Hematopoietic multipotent progenitor cell treated with erythropoietin and hydrocortisone succinate and interleukin-3 and kit ligand, for 8 days (in vitro differentiated cells): ENCODE results near the gene SMTNL2.

Experiments used
- DNase-seq: peaks from one replicate; pipeline ENCODE4 v3.0.0-alpha.2; 2015

SMTNL2 gene

DNA sequence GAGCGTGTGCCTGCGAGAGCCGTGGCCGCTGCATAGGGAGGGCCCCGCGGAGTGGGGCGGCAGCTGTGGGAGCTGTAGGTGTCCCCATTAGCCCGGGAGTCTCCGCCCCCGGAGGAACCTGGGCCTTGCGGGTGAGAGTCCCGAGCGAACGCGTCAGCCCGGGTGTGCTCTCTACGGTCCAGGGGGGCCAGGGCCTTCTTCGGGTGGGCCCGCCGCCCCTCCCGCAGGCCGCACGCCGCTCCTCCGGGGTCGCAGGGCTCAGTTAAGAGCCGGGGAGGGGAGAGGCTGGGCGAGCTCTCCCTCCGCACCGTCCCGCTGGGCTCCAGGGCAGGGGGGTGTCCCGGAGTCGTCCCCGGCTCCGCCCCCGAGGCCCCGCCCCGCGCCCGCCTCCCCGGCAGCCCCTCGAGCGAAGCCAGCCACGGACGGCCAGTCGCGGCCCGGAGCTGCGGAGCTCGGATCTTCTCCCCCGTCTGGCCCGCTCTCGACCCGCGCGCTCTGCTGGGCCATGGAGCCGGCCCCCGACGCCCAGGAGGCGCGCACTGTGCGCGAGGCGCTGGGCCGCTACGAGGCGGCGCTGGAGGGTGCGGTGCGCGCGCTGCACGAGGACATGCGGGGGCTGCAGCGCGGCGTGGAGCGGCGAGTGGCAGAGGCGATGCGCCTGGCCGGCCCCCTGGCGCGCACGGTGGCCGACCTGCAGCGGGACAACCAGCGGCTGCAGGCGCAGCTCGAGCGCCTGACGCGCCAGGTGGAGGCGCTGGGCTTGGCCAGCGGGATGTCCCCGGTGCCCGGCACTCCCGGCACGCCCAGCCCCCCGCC lies at the start of gene SMTNL2:
Gene SMTNL2 (plus strand): TSS at position 429 of the 816 bp plus-strand sequence. CDS start 77 bp downstream, at position 506.
- no peak for DNase-seq

DNA sequence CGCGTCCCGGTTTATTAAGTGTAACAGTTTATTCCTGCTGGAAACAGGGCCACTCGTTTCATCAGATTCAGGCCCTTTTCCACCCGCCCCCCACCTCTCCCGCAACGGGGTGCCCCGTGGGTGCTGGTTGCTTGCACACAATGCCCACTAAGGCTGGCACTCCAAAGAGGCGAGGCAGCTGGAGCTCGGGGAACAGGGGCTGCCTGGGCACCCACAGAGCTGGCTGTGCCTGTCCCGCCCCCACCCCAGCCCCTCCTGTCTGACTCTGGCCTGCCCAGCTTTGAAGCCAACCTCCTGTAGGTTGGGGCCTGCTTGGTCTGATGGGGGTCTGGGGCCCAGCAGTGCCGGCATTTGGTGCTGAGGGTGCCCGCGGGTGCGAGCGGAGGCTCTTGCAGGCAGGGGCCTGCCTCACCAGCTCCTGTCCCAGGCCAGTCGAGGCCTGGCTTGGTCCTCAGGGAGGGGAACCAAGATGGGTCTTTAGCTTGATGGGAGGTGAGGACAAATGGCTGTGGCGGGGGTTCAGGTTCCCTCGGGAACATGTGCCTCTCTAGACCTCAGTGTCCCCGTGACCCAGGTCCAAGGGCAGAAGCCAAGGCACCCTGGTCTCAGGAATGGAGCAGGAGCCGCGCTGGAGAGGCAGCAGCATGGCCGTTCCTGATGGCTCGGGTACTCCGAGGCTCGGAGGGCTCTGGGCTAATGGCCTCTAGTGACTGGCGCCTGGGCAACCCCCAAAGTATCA lies 49.2 kb upstream of the SMTNL2 start:
- DNase-seq = no peak

DNA sequence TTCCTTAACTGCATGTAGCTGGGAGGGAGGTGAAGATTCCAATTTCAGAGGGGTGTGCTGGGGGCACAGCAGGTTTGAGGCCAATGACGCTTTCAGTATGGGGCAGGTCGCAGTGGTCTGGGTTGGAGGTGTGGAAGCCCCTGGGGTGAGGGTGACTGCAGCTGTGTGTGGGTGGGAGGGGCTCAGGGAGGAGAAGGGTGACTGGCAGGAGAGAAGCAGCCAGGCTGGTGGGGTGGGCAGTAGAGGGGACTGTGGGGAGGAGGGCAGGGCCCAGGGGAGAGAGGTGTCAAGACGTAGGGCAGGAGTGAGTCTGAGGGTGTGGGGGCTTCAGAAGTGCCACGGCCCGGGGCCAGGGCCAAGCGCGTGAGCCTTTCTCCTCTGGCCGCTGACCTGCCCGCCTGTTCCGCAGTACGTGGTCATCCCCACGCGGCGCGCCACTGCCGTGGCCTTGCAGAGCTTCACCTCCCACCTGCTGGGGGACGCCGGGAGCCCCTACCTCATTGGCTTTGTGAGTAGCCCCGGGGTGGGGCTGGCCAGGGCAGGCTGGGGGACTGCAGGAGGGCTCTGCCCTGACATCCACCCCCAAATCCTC lies 48.6 kb upstream of the SMTNL2 start:
- no peak for DNase-seq

DNA sequence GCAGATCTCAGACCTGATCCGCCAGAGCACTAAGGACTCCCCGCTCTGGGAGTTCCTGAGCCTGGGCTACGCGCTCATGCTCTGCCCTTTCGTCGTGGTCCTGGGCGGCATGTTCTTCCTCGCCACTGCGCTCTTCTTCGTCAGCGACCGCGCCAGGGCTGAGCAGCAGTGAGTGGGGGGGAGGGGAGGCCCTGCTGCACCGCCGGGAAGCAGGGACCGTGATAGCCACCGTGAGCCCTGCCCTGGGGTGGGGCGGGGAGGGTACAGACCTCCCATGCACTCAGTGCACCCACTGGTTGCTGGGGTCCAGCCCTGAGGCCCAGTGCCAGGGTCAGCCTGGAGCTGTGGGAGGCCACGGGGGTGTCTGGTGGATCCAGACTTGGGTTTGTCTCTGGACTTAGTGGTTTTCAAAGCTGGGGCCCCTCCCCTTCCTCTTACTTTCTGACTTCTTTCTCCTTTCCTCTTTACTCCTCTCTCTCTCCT lies 48.0 kb upstream of the SMTNL2 start:
- no peak for DNase-seq

DNA sequence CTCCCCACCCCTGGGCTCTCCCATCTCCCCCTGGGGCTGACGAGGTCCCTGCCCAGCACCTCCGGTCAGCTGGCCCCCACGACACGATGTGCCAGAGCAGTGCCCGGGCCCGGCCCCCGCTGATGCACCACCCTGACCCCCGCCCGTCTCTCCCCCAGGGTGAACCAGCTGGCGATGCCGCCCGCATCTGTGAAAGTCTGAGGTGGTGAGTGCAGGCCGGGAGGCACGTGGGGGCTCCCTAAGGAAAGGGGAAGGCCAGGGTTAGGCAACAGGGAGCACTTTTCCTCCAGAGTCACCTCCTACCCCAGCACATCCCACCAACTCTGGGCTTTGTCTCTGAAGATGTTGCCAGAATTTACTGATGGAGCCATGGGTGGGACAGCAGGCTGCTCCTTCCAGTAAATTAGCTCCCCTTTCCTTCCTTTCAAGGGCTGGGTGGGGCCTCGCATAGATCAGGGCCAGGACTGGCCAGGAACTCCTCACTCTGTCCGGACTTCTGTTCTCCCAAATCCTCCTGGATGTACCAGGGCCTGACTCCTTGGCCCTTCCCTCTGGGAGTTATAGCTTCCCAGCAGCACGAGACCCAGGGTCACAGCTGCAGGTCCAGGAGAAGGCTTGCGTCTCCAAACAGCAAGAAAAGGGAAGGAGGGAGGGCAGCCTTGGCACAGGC lies 47.5 kb upstream of the SMTNL2 start:
- no peak for DNase-seq

DNA sequence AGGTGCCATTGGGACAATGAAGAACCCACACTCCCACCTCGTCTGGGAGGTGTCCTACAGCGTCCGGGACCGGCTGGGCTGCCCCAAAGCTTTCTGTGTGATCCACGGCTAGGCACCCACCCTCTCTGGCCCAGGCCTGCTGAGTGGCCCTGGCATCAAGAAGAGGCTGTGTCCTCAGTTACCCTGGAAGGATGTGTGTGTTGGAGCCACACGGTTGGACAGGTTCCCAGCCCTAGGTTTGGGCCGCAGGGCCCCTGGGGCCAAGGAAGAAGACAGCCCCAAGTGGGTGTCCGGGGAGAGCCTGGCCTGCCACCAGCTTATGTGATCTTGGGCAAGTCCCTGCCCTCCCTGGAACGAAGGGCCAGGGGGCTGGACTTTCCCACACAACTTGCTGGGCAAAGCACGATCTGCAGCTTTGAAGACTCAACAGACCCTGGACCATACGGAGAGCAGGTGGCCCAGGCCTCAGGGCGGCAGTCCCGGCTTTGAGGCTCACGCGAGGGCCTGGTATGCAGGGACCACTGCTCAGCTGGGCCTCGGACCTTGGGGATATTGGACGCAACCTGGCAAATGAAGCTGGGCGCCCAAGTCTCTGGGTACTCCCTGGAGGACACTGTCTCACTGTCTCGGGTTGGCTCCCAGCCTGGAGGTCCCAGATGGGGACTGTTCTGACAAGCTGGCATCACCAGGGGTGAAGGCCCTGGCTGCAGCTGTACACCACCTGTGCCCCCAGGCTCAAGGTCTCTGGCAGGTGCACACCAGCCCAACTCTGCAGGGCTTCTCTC lies 46.7 kb upstream of the SMTNL2 start:
- no peak for DNase-seq

DNA sequence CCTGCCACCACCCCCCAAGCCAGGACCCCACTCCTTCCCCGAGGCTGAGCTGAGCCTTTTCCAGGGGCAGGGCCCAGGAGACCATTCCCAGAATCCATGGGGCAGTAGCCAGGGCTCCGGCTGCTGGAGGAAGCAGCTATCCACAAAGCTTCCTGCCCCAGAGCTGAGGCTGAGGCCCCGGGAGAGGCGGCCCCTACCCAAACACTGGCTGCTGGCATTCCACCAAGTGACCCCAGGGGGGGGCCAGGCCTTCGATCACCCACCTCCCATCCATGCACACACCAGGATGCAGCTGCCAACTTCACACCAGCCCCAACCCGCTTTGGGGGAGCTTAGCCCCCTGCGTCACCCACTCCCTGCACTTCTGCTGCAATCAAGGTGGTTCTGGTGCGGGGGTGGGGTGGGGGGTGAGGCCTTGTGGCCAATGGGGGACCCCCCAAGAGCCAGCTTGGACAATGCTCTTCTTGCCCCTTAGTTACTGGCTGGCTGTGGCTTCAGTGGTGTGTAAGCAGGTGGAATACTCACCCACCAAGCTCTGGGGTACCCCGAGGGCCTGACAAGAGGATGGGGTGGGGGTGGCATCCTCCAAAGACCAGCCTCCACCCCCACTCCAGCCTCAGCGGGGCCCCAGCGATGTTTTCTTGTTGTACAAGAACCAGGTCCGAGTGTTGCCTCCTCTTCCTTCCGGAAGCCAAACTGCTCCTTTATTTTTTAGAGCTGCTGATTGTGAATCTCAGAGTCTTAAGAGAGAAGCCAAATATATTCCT lies 45.9 kb upstream of the SMTNL2 start:
- no peak for DNase-seq

DNA sequence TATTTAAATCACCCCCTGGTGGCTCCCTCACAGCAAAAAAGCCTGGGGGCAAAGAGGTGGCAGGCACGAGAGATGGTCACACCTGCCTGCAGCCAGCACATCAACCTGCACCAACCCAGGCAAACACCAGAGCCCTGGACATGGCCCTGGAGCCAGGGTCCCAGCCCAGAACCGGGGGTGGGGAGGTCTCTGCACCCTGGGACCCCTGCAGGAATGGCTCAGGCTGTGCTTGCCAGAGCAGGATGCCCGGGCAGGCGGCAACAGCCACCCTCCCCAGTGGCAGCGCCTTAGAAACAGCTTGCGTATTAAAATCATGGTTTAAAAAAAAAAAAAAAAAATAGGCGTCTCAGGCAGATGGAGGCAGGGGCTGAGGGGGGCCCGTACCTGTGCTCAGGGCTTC lies 45.3 kb upstream of the SMTNL2 start:
- no peak for DNase-seq

DNA sequence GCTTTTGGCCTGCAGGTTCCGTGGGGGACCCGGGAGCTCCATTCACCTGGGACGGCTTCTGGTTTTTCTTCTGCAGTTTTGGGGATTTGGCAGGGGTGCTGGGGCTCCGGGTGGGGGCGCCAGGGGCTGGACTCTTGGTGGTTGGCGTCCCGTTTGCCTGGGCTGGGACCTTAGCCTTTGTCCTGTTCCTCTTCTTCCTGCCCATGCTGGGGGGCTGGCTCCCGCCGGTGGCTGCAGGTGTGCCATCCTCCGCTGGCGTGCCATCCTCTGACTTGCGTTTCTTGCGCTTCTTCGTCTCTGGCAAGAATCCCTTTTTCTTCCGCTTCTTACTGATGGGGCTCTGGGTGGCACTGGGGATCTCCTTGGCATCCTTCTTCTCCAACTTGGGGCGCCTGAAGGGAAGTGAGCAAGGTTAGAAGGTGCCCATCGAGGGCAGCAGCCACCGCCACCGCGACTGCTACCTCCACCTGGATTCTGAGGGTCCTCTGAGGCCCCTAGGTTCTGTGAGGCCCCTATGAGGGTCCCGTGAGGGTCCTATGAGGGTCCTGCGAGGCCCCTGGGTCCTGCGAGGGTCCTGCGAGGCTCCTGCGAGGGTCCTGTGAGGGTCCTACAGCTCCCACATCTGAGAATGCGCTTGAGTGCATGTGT lies 44.6 kb upstream of the SMTNL2 start:
- no peak for DNase-seq

DNA sequence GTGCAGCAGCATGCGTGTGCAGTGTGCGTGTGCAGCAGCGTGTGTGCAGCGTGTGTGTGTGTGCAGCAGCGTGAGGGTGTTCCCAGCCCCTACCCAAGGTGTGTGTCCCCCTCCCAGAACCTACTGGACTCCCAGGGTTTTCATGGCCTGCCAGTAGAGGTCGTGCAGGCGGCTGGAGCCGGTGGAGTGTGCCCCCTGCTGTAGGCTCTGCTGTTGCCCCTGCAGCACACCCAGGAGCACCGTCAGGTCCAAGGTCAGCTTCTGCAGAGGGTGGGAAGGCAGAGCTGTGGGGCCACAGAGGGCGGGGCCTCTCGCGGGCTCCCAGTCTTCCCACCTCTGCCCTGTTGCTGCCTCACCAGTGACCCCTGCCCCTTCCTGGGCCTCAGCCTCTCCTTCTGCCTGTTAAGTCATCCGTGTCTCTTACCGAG lies 44.1 kb upstream of the SMTNL2 start:
- no peak for DNase-seq

DNA sequence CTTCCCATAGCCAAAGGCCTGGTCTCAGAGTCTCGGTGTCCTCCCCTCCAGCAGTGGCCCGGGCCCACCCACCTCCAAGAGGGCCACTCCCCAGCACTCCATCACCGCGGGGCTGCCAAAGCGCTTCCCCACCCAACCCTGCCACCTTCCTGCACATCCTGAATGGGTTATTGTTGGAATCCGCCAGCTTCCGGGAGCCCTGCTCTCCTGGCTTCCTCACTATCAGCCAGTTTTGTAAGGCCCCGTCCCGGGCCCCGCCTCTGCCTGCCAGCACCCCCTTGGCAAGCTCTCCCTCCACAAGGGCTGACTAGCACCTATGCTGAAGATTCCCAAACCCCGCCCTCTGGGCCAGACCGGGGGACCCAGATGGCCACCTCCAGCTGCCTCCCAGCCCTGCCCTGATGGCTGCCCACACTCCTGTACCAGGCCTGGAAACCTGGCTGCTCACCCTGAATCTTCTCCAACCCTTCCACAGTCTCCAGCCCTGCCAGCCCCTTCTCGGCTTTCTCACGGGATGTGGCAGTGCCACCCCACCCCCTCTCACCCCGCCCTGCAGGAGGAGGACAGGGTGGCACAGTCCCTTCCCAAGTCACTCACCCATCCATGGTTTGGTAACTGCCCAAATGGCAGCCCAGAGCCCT lies 43.5 kb upstream of the SMTNL2 start:
- DNase-seq = no peak

DNA sequence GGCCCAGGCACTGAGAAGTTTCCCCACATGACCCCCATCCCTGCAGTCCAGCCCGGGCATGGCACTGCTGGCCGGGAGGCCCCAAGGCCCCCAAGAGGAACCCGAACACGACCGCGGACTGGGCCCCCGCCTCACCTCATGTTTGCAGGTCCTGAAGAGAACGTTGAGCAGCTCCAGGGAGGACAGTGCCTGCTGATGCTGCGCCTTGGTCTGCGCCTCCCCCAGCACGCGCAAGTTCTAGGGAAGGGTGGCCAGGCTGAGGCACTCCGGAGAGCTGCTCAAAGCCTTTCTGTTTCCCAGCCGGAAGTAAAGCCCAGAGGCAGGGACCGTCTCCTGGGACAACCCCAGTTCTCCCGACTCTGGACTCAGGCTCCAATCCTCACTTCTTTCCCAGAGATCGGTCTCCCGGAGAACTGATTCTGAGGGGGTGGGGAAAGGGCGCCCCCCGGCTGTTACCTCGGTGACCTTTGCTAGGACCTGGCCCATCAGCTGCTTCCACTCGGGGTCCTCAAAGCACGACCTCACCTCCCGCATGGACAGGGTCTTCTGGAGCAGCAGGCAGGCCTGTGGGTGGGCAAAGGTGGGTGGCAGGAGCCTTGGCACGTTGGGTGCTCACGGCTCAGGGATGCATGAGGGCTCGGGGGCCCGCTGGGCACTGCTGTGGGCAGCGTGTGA lies 42.9 kb upstream of the SMTNL2 start:
- DNase-seq = no peak

DNA sequence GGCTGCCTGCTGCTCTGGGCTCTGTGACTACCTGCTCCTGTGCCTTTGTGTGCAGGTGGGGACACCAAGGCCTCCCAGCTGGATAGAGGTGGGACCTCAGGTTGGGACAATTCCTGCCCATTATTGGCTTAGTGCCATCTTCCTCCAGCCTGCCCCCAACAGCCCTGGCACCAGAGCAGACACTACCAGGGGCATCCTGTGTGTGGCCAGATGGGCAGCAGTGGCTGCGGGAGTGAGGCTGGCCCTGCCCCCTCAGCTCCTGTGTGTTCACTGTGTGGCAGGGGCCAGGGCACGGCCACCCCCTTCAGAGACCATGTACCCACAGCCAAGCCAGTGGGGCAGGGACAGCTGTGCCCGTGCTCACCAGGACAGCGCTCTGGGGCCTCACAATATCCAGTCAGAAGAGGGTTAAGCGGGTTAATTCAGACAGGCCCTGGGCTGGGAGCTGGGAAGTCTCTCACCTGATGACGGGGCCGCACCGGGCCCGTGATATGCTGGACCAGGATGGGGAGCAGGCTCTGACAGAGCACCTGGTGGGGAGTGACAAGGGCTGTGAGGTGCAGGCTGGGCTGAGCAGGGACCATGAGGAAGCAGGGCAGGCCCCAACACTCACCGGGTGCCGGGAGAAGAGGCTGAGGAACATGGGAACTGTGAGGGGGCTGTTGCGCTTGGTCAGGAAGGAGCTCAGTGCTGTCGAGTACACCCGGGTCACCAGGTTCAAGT lies 42.2 kb upstream of the SMTNL2 start:
- DNase-seq = no peak

DNA sequence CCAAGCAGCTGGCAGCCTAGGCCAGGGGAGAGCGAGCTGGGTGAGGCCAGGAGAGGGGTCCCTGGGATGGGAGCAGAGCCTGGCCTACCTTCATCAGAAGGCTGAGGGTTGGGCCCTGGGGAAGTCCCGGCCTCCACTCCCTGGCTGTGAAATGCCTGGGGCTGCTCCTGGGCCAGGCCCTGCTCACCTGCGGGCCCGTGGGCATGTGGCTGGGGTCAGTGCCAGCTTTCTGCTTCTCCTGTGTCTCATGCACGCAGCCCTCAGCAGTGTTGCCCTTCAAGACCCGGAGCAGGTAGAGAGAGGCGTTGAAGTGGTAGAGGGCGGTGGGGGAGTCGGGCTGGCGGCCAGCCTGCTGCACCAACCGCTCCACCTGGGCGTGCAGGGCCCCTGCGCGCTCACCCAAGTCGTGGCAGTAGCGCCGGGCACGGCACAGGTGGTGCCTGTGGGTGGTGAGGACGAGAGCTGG lies 41.6 kb upstream of the SMTNL2 start:
- no peak for DNase-seq

DNA sequence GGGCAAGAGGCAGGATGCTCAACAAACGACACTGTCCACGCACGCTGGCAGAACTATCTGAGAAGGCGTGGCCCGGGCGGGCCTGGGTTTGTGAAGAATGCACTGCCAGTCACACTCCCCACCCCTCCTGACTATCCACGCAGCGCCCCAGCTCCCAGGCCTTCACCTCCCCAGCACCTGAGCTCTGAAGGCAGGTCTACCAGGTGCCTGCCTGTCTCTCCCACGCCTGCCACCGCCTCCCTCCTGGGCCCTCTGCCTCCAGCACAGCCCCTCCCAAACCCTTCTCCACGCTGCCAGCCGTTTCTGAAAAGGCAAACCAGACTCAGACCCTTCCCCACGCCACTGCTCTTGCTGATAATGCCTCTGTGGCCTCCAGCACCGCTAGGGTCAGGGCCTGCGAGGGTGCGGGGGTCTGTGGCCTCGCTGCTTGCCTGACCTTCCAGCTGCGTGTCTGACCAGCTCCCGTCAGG lies 40.7 kb upstream of the SMTNL2 start:
- DNase-seq = no peak

DNA sequence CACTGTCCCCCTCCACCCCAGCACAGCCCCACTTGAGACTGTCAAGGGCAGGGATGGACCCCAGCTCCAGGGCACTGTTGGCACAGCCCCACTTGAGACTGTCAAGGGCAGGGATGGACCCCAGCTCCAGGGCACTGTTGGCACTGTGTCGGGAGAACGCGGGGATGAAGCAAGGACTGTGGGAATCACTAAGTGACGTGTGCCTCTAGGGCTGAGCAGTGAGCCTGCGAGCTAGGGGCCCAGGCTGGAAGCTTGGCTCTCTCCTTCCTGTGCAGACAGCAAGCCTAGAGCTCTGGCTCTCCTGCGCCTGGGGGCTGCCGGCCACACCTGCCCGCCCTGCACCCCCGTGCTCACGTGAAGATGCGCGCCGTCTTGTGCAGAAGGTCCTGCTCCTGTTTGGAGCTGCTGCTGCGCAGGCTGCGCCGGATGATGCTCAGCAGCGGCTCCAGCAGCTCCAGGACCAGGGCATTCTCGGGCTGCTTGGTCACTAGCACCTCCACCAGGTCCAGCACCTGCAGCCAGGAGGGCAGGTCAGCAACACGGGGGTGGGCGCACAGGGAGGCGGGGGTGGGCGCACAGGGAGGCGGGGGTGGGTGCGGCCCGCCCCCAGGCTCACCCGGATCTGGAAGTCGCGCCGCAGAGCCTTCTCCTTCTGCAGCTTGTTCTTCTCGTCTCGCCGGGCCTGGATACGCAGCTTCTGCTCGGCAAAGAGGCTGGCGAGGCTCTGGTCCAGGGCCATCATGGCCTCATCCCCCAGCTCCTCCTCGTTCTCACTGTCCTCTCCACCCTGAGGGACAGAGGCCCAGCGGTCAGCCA lies 40.0 kb upstream of the SMTNL2 start:
- no peak for DNase-seq

DNA sequence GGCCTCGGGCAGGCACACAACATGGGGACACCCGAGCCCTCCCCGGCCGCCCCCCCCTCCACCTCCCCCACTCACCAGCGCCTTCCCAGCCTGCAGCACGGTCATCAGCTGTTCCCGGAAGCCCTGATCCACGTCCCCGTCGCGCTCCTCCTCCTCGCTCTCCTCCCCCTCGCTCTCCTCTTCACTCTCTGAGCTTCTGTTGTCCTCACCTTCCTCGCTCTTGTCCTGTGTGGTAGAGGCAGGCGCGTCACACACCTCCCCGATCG lies 39.4 kb upstream of the SMTNL2 start:
- DNase-seq = no peak

DNA sequence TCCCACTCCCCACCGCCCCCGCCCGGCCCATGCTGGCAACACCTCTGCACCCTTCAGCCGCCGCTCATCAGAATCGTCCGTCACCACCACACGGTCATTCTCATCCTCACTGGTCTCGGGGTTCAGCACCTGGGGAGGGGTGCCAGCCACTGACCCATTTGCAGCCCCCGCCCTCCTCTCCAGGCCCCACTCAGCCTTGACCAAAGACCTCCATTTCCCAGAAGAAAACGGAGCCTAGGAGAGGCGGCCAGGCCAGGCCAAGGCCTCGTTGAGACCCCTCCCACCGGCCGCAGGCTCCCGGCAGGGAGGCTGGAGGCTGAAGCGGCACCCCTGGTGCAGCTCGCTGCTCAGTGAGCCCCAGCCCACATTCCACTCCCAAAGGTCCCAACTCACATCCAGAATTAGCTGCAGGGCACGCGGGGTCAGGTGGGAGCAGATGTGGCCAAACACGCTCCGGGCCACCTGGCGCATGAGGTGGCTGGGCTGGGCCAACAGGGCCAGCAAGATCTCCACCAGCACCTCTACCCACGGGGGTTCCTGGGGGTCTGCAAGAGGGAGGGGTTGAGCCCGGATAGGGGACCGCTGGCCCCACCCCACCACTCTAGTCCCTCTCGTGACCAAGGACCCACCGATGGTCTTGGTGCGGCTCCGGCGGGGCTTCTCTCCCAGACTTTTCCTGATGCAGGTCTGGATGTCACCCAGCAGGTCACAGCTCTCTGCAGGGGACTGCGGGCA lies 38.9 kb upstream of the SMTNL2 start:
- DNase-seq = no peak
